A673 (cell line): Measurements from ENCODE around the gene PTCH1. TPM values are rescaled to one million over a fixed set of nuclear protein-coding genes. Genes with fewer than 3 reads are reported as not detected.

Source experiments
- BruUV-seq: library from RNA; stranded (reverse); fragments of 400-500 nt; replicated peaks from 2 replicates; lab custom pipeline; 2021; lab: Mats Ljungman, UMichigan
- CTCF ChIA-PET: fragments of 300-600 bp; sonication (Branson Sonifier 250); formaldehyde crosslinking; loops from one replicate; lab custom pipeline; 2022; ENCODE audit warnings: antibody characterized with exemption; lab: Charles Lee
- POLR2A ChIA-PET: fragments of 300-600 bp; sonication (Branson Sonifier 250); formaldehyde crosslinking; loops from one replicate; lab custom pipeline; 2022; ENCODE audit warnings: antibody characterized with exemption; ENCODE audit not compliant: low non-redundant PET; lab: Charles Lee
- DNase-seq: peaks from one replicate; pipeline ENCODE4 v3.0.0-alpha.2; 2015; ENCODE audit warnings: low spot score
- H3K27ac ChIP-seq: fragments of 200-600 bp; sonication (generic); 2 replicates; pipeline ENCODE4 v1.5.1; 2016; ENCODE audit warnings: mixed run types, low read depth, mild to moderate bottlenecking, mixed read lengths, antibody characterized with exemption, low read length; ENCODE audit not compliant: poor library complexity, severe bottlenecking
- H3K27me3 ChIP-seq: fragments of 200-600 bp; sonication (generic); replicated peaks from 2 replicates; pipeline ENCODE4 v1.6.1; 2017; ENCODE audit warnings: mixed run types, low read depth, mild to moderate bottlenecking, mixed read lengths, antibody characterized with exemption, low read length; ENCODE audit not compliant: insufficient read depth, poor library complexity
- H3K36me3 ChIP-seq: fragments of 200-600 bp; sonication (generic); 2 replicates; pipeline ENCODE4 v1.6.1; 2016; ENCODE audit warnings: mixed run types, mild to moderate bottlenecking, mixed read lengths, antibody characterized with exemption, low read length; ENCODE audit not compliant: insufficient read depth, poor library complexity, severe bottlenecking
- H3K4me1 ChIP-seq: fragments of 200-600 bp; sonication (generic); 2 replicates; pipeline ENCODE4 v1.6.1; 2017; ENCODE audit warnings: mixed run types, mild to moderate bottlenecking, mixed read lengths, antibody characterized with exemption, low read length; ENCODE audit not compliant: insufficient read depth, poor library complexity, severe bottlenecking
- H3K4me3 ChIP-seq: fragments of 200-600 bp; sonication (generic); 2 replicates; pipeline ENCODE4 v1.5.1; 2016; ENCODE audit warnings: low read depth, mixed run types, mild to moderate bottlenecking, mixed read lengths, low read length; ENCODE audit not compliant: poor library complexity, severe bottlenecking
- H3K9me3 ChIP-seq: fragments of 200-600 bp; sonication (generic); 2 replicates; pipeline ENCODE4 v1.6.1; 2016; ENCODE audit warnings: mixed run types, low read depth, mild to moderate bottlenecking, mixed read lengths, antibody characterized with exemption, low read length; ENCODE audit not compliant: poor library complexity, severe bottlenecking
- CTCF ChIP-seq: fragments of 300-800, 200-600 bp; sonication (generic); conservative IDR thresholded peaks from 2 replicates; pipeline ENCODE4 v1.5.1; 2017; ENCODE audit warnings: low read depth, mild to moderate bottlenecking, antibody characterized with exemption, low read length, moderate library complexity, mixed read lengths
- EZH2 ChIP-seq: fragments of 200-600 bp; sonication (generic); IDR thresholded peaks from 2 replicates; pipeline ENCODE4 v1.6.1; 2017; ENCODE audit warnings: borderline replicate concordance, low read depth, mild to moderate bottlenecking, mixed read lengths, antibody characterized with exemption, low read length; ENCODE audit not compliant: poor library complexity, severe bottlenecking
- intact Hi-C: fragments of 100-400 bp; cut with micrococcal nuclease; formaldehyde crosslinking; loops from one replicate; pipeline ENCODE4 v1.10.0; 2022; ENCODE audit not compliant: unreplicated experiment
- total RNA-seq: library from RNA; stranded (reverse); gene quantifications from 2 replicates; pipeline ENCODE4 v1.2.3, GENCODE V29; 2021

Gene PTCH1
- total RNA-seq, 1 experiment from 2014 or later = 36.5 TPM

- H3K4me1 ChIP-seq = no peaks in the 10 kb centered on the region
- BruUV-seq = no TSS peak
- TF ChIP-seq EZH2 = no peak
- TF ChIP-seq CTCF = no peak
- DNase-seq = no peak
- no peak overlapping the region for H3K4me3 ChIP-seq
- ChIA-PET CTCF (no interaction called here), POLR2A (no interaction called here)
- H3K36me3 ChIP-seq = no peaks in the 10 kb centered on the region
- H3K27me3 ChIP-seq = no peaks in the 10 kb centered on the region
- H3K9me3 ChIP-seq = no peaks in the 10 kb centered on the region
- no peak overlapping the region for H3K27ac ChIP-seq
- intact Hi-C loops = no loop called here
These were observed 40.4 kb upstream of the PTCH1 start for GRCh38 chr9:95557142-95557541.

DNA sequence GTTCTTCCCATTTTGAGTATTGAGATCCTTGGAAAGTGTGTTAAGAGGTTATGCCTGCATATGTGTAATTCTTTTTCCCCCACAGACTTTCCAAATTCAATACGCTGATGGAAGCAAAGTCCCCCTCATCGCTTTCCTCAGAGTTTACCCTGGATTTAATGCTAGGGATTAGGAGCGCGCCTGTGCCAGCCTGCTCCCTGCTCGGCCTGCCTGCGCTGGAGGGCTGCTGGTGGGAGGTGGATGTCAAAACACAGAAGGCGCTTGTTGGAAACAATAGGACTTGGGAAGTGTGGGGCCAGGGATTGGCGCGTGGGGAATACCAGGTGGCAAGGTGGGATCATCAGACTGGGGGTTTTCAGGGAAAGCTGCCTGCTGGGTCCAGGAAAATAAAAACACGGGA is 39.8 kb upstream of the PTCH1 start:
- no TSS peak for BruUV-seq
- ChIA-PET POLR2A (no interaction called here), CTCF (no interaction called here)
- no peaks in the 10 kb centered on the region for H3K4me1 ChIP-seq
- intact Hi-C loops = no loop called here
- no peaks in the 10 kb centered on the region for H3K9me3 ChIP-seq
- no peak for DNase-seq
- TF ChIP-seq CTCF = no peak
- TF ChIP-seq EZH2 = no peak
- no peaks in the 10 kb centered on the region for H3K36me3 ChIP-seq
- H3K27me3 ChIP-seq = no peaks in the 10 kb centered on the region
- H3K4me3 ChIP-seq = no peak overlapping the region
- no peak overlapping the region for H3K27ac ChIP-seq

GRCh38 chr9:95552814-95553546 is 36.2 kb upstream of the PTCH1 start:
- no peaks in the 10 kb centered on the region for H3K27me3 ChIP-seq

More at GRCh38 chr9:95552814-95553546, 36.2 kb upstream of the PTCH1 start:
- H3K27ac ChIP-seq = no peak overlapping the region
- H3K36me3 ChIP-seq = no peaks in the 10 kb centered on the region
- no peak for DNase-seq
- intact Hi-C loops = no loop called here
- POLR2A ChIA-PET = no interaction called here
- no peak overlapping the region for H3K4me3 ChIP-seq
- no peaks in the 10 kb centered on the region for H3K4me1 ChIP-seq
- H3K9me3 ChIP-seq = no peaks in the 10 kb centered on the region
- BruUV-seq = no TSS peak
- CTCF ChIA-PET = no interaction called here
- no peak for TF ChIP-seq EZH2
- TF ChIP-seq CTCF = no peak
